AG04449 (cell line): ENCODE measurements around the gene TMBIM1.

Experiments used
- CTCF ChIA-PET: fragments of 350-600 bp; formaldehyde crosslinking; extraction: SDS; loops from one replicate; lab custom pipeline; 2021; ENCODE audit warnings: antibody characterized with exemption; lab: Yijun Ruan, JAX
- POLR2A ChIA-PET: fragments of 400-600, 350-600 bp; formaldehyde crosslinking; extraction: SDS; loops from one replicate; lab custom pipeline; 2020; ENCODE audit warnings: antibody characterized with exemption, inconsistent platforms; lab: Yijun Ruan, JAX
- DNase-seq: peaks from one replicate; pipeline ENCODE4 v3.0.0-alpha.2; 2010; ENCODE audit warnings: low read depth, low spot score
- H3K4me3 ChIP-seq: 2 replicates; pipeline ENCODE4 v1.5.1; 2011; ENCODE audit warnings: low read depth, mild to moderate bottlenecking, control low read depth, low read length
- CTCF ChIP-seq: IDR thresholded peaks from one replicate; pipeline ENCODE4 v1.5.1; 2011; ENCODE audit warnings: mild to moderate bottlenecking, moderate library complexity, low read length, control low read depth, inconsistent platforms; ENCODE audit not compliant: insufficient read depth; ENCODE audit errors: missing control alignments

The TMBIM1 gene

GRCh38 chr2:218292048-218293014 is at the start of gene TMBIM1:
Gene TMBIM1 (minus strand): TSS chr2:218292503. CDS start chr2:218282141, 10,362 bp downstream.
- ChIA-PET CTCF (interaction anchor here (0.6 to 11.8 kb wide), 43 partner anchors 9 to 396 kb away, joined by 3 to 118 read pairs (median 4); partner anchors contain the start of genes AAMP, CATIP and PNKD), POLR2A (interaction anchor here (0.6 kb wide), 1 partner anchor 22 kb away, joined by 3 read pairs; the partner anchor contains the start of genes AAMP and PNKD)
- DNase-seq: no peak
- peak within 1 kb of the TSS; percentile 85 for H3K4me3 ChIP-seq
- peak; percentile 64 for TF ChIP-seq CTCF

- no peak for TF ChIP-seq CTCF
- ChIA-PET POLR2A (no interaction called here), CTCF (no interaction called here)
- no peak for DNase-seq
- no peak overlapping the region for H3K4me3 ChIP-seq
These were observed 49.1 kb upstream of the TMBIM1 start for GRCh38 chr2:218341381-218341780.

- no peak for TF ChIP-seq CTCF
- POLR2A ChIA-PET: no interaction called here
- DNase-seq: no peak
- CTCF ChIA-PET: no interaction called here
- H3K4me3 ChIP-seq: no peak overlapping the region
These were observed 48.4 kb upstream of the TMBIM1 start for GRCh38 chr2:218340656-218341055.

GRCh38 chr2:218334531-218334930 is 42.2 kb upstream of the TMBIM1 start:
- no peak overlapping the region for H3K4me3 ChIP-seq
- TF ChIP-seq CTCF: no peak
- CTCF ChIA-PET: interaction anchor here (0.9 to 4.8 kb wide), 4 partner anchors 9 to 42 kb away, joined by 4 to 22 read pairs (median 6); partner anchors contain the start of genes CATIP and TMBIM1

GRCh38 chr2:218332920-218333645 is 40.8 kb upstream of the TMBIM1 start:
- POLR2A ChIA-PET: no interaction called here
- TF ChIP-seq CTCF: no peak
- no peak overlapping the region for H3K4me3 ChIP-seq
- DNase-seq: no peak
- CTCF ChIA-PET: interaction anchor here (2.1 to 4.8 kb wide), 2 partner anchors 11 to 24 kb away, joined by 7 to 22 read pairs; partner anchors contain the start of gene CATIP

More at GRCh38 chr2:218334531-218334930, 42.2 kb upstream of the TMBIM1 start:
- POLR2A ChIA-PET: no interaction called here
- DNase-seq: no peak
